ENCODE results near the gene PSD.

- TF ChIP-seq POLR2A (IDR thresholded peaks at IDR 0.05; ENCODE audit: low read depth, low read length) (no peak), EZH2 (IDR thresholded peaks at IDR 0.05; ENCODE audit: borderline replicate concordance, low read depth, low read length, severe bottlenecking) (no peak), POLR2AphosphoS5 (IDR thresholded peaks at IDR 0.05; ENCODE audit: insufficient read depth, low read depth, low read length) (no peak), FOS (IDR thresholded peaks at IDR 0.05; ENCODE audit: borderline replicate concordance, insufficient read depth, low read length) (no peak), JUN (IDR thresholded peaks at IDR 0.05; ENCODE audit: borderline replicate concordance, insufficient read depth, insufficient read length, low read depth) (no peak)
- TF ChIP-seq, protein P1, sequence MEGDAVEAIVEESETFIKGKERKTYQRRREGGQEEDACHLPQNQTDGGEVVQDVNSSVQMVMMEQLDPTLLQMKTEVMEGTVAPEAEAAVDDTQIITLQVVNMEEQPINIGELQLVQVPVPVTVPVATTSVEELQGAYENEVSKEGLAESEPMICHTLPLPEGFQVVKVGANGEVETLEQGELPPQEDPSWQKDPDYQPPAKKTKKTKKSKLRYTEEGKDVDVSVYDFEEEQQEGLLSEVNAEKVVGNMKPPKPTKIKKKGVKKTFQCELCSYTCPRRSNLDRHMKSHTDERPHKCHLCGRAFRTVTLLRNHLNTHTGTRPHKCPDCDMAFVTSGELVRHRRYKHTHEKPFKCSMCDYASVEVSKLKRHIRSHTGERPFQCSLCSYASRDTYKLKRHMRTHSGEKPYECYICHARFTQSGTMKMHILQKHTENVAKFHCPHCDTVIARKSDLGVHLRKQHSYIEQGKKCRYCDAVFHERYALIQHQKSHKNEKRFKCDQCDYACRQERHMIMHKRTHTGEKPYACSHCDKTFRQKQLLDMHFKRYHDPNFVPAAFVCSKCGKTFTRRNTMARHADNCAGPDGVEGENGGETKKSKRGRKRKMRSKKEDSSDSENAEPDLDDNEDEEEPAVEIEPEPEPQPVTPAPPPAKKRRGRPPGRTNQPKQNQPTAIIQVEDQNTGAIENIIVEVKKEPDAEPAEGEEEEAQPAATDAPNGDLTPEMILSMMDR (IDR thresholded peaks at IDR 0.05; ENCODE audit: extremely low read depth in 1 of 2, insufficient read depth in 1 of 2, low read depth in 1 of 2, low read length in 2 of 2), result no peak
- TF ChIP-seq, protein P2, sequence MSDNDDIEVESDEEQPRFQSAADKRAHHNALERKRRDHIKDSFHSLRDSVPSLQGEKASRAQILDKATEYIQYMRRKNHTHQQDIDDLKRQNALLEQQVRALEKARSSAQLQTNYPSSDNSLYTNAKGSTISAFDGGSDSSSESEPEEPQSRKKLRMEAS (IDR thresholded peaks at IDR 0.05; ENCODE audit: insufficient read depth, insufficient read length), result no peak
These were observed 11.8 kb downstream of the PSD start for GRCh38 chr10:102406815-102407214.
